Inflammatory macrophage (primary cell): Measurements from ENCODE around the gene CEP70.
"Not testable (repeated sequence)": the region's sequence is repeated elsewhere in the genome, so short reads cannot be mapped to it uniquely, and the experiment has no call there.

Experiments
- DNase-seq, 2 donors: peaks; one replicate each; pipeline ENCODE4 v3.0.0-alpha.2; 2020 to 2022

Gene CEP70

DNA sequence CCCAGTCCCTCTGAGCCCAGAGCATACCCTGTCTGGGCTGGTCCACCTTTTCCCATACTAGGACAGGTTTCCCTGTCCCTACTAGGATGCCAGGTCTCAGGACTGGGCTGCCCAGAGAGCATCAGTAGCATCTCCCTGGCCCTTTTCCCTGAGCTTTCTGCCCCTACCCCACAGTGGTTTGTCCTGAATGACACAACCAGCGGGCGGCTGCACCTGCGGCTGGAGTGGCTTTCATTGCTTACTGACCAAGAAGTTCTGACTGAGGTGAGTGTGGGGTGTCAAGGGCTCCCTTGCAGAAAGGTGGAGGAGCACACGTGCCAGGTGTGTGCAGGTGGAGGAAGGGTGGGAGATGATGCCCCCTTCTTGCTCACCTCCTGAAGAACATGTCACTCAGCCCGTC is 126.1 kb downstream of the CEP70 start:
- no peak for DNase-seq

DNA sequence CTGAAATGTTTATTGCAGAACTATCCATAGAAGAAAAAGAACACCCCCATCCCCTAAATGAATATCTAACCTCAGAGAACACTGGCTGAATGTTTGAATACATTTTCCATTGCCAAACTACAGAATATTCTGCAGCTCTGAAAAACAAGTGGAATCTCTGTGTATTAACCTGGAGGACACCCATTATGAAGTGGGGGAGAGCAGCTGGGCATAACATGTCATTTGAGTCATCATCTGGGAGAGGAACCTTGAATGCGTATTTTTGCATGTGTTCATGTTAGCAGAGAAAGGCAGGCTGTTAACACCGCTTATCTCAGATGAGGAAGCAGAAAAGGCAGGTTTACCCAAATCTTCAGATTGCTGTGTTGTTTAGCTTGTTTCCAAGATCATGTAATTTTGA is 128.1 kb downstream of the CEP70 start:
- DNase-seq = no peak

DNA sequence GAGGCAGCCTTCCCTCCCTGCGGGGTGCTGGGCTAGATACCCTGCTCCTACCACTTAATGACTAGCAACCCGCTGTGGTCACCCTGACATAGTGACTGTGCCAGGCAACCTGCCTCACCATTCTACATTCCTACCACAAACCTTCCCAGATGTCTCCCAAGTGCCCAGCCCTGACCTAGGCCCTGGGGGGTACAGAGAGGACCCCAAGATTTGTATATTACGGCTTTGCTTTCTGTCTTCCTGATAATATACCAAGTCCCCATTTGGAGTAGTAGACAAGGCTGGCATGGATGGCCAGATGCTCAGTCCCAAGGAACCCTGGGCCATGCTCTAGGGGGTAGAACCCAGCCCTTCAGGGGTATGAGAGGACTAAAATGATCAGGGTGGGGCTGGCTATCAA is 128.6 kb downstream of the CEP70 start:
- DNase-seq = no peak

DNA sequence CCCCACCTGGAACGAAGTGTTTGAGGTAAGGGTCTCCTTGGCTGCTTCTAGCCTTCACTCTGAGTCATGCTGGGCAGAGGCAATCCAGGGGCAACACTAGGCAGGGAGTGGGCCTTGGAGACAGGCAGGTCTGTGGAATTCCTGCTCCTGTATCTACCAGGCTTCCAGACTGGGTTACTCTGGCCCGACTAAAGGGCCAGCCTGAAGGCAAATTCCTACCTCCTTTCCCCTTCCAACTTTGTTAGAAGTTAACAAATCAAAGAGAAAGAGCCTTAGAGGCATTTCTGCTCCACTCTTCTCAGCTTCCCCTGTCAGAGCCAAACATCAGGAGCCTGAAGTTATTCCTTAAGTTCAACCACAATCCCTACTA is 129.6 kb downstream of the CEP70 start:
- DNase-seq = no peak

DNA sequence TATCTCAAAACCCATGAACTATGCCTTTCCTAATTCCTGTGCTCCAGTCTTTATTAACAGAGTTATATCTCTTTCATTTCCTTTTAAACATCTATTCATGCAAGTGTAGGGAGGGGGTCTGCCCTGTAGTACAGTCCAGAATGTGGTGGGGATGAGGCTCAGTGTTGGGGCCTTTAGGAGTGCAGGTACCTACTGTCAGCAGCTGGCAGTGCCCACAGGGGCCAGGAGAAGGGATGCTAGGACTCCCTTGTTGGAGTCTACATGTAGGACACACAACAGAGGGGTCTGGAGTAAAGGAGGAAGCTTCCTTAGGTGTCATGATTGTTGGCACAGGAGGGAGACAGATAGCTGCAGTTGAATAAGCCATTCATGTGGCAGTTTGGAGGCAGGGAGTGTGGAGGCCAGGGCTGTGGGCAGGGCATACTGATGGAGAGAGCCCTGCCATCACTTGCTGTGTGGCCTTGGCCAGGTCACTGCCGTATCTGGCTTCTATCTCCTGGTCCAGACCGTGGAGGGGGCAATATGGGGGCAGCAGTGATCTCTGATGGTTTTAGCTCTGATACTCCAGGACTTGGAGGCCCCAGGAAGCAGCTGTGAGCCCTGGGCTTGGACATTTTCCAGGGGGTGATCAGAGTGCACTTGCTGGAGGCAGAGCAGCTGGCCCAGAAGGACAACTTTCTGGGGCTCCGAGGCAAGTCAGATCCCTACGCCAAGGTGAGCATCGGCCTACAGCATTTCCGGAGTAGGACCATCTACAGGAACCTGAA is 130.2 kb downstream of the CEP70 start:
- DNase-seq = no peak

DNA sequence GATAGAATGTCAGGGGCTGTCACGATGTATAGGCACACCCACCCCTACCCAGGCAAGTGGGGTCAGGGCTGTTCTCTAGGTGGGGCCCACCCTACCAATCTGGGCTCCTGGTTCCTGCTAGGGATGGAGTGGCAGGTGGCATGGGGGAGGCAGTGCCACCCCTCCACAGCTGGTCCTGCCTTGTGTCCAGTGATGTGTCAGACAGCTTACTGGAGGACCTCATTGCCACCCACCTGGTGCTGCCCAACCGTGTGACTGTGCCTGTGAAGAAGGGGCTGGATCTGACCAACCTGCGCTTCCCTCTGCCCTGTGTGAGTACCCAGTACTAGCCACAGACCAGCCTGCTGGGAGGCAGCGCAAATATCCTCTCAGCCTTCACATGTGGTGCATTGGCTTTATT is 132.2 kb downstream of the CEP70 start:
- no peak for DNase-seq

DNA sequence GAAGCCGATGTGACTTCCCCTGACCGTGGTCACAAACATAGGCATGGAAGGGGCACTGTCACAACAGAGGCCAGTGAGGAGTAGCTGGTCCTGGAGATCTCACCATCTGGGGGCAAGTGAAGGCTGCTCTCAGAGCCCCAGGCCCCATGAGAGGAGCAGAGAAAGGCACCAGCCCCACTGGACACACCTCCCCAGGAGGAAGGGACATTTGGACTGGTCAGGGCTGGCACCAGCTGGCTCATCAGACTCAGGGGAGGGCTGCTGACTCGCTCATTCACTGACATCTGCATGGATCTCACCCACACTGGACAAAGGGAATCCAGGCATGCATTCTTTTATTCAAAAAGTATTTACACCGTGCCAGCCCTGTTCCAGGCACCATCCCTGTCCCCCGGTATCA is 132.8 kb downstream of the CEP70 start:
- no peak for DNase-seq

DNA sequence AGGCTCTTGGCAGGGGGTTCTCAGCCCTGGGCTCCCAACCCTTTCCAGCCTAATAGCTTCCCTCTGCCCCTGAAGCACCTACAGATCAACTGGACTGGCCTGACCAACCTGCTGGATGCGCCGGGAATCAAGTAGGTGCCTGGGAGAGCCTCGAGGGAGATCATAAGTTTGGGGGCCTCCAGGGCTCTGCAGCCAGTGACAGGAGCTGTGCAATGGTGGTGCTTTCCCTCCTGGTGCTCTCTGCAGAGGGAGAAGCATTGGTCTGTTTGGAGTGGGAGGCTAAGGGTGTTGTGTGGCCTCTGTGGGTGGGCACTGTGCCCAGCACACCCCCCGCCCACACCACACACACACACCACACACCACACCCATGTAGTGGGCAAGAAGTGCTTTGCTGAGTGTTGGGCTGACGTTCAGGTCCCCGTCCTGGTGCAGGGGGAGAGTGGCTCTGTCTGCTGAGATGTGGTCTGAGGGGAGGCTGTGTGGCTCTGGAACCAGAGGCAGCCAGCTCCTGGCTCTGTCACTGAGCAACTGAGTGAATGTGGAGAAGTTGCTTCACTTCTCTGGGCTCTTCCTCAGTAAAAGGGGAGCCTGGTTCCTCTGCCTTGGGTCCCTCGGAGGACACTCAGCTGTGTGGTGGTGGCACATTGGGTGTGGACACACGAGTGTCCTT is 133.4 kb downstream of the CEP70 start:
- peak; percentile 27 to 28 for DNase-seq

DNA sequence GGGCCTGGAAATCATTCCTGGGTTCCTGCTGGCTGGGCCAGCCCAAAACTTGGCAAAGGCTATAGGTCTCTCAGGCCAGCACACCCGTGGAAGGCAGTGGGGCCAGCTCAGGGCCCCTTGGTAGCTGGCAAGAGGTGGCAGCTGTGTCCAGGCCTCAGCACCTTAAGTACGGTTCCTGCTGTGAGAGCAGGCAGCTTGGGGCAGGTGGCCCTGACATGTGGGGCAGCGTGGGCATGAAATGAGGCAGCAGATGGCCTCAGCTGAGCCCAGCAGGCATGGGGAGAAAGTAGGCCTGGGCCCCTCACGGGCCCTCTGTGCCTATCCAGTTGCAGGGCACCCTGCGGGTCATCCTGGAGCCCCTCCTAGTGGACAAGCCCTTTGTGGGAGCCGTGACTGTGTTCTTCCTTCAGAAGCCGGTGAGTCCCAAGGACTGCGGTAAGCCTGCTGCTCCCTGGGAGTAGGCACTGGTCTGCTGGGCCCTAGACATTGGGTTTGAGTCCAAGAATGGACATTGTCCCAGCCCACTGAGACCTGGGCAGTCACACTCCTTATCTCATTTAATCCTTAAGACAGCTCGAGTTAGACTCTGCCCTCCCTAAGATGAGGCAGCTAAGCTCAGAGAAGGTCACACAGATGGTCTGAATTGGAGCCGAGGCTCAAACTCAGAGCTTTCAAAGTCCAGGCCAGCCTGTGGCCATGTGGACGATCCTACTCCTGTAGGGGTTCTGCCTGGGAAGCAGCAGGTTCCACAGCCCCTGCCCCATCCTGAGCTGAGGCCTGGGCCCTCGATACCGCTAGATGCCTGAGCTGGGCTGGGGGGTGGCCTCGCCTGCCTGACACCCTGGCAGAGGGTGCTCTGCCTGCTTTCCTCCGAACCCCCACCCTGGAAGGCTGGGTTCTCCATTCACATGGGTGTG is 134.2 kb downstream of the CEP70 start:
- DNase-seq = no peak

DNA sequence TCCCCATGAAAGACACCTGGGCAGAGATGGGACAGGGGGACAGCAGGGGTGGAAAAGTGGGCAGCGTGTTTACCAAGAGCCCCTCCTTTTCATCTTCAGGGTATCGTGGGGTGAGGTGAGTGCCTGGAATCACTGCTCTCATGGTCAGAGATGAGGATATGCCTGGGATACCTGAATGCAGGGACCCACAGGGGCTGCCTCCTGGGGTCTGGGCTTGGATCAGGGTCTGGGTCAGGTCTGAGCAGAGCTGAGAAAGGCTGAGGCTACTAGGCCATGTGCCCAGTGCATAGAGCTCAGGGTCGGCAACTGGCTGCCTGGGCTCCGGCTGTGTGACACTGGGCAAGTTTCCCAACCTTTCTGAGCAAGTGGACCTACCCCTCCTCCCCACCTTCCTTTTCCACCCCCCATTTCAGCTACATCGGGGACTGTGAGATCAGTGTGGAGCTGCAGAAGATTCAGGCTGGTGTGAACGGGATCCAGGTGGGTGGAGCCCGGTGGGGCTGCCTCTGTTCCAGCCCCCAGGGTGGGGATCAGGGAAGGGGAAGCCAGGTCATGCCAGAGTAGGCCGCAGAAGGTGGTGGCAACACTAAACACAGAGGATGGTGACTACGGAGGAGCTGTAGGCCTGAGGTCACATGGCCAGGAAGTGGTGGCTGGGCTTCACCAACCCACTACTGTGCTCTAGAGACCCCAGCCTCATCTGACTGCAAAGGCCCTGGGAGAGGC is 135.1 kb downstream of the CEP70 start:
- no peak for DNase-seq

DNA sequence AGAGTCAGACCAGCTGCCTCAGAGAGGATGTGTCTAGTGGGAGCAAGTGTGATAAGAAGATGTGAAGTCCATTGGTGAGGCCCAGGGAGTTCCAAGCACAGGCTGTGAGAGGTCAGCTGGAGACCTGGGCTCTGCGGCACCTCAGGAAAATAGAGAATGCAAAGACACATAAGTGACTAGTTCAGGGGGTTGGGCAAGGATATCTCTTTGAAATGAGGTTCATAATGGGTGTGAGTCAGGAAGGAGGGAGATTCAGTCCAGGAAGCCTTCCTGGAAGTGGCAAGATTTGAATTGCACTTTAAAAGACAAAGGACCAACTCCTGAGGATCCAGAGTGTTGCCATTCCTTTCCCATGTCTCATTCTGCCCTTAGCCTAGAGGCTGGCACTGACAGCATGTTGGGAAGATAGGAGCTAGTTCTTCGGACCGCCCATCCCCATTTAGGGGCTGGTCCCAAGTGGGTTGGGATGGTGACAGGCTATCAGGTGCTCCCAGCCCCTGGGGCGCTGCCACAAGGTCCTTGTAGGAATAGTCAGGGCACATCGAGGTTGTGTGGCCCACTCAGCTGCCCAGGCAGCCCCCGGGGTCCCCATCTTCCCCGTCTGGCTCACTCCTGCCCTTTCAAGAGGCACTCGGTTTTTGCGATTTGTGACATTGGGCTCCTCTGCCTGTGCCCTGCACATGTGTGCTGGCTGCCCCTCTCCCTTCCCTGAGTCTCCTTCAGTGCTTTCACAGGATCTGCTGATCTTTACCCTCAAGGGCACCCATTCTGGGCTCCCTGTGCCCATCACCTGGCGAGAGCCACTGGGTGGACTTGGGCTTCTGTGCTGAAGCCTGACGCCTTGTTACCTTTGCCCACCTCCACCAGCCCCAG is 136.0 kb downstream of the CEP70 start:
- no peak for DNase-seq

DNA sequence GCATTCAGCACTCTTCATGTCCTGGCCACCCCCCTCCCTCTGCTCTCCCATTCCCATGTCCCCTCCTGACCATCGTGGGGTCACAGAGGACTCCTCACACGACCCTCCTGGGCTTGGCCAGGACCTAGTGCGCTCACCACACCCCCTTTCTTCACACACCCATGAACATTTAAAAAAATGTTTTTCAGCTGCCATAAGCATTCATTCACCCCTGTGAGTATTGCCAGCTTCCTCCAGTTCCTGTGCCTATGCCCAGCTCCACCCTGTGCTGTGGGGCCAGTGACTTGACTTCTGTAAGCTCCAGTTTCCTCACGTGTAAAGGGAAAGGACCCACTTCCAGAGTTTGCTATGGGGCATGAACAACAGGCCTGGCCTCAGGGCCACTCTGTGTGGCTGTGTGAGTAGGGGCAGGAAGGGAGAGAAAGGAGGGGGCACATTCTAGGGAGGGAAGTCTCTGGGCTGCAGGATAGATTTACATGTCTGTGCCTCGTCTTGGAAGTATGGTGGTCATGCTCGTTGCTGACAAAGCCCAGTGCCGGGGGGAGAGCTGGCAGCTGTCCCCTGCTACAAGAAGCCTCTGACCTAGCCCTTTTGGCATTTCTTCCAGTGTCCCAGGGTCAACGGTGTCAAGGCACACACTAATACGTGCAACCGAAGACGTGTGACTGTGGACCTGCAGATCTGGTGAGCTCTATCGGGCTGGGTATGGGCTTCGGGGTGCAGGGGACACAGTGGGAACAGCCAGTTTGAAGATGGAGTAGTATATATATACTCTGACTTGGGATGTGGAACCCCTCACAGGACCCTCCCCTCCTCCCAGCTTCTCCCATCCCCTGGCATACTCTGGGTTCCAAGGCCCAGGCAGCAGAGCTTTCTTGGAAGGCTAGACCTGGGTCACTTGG is 136.8 kb downstream of the CEP70 start:
- no peak for DNase-seq

DNA sequence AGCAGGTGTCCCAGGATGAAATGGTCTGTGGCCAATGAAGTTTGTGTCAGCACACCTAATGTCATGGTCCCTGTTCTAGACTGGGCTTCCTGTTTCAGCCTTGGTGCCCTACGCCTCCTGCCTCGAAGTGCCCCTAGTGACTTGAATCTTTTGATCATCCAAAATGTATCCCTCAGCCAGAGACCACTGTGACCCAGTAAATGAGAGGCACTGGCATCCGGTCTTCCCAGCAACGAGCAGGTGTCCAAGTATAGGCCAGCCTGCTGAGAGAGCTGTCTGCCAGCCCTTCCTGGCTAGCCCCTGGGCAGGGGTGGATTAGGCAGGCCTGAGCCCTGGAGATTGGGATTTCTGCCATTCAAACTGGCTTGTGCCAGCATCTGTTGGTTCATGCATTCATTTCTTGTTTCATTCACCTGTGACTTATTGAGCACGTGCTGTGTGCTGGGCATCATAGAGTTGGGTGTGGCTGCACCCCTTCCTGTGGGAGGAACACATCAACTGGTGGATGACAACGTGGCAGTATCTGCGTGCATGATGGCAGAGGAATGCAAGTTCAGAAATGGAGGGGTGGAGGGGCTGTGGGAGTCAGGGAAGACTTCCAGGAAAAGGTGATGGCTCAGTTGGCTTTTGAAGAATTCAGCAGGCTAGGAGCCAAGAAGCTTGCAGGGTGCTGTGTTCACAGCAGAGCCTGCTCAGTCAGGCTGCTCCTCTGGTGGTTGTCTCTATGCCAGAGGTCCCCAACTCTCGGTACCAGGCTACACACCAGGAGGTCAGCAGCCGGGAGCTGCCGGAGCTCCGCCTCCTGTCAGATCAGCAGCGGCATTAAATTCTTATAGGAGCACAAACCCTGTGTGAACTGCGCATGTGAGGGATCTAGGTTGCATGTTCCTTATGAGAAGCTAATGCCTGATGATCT is 138.0 kb downstream of the CEP70 start:
- DNase-seq = no peak

DNA sequence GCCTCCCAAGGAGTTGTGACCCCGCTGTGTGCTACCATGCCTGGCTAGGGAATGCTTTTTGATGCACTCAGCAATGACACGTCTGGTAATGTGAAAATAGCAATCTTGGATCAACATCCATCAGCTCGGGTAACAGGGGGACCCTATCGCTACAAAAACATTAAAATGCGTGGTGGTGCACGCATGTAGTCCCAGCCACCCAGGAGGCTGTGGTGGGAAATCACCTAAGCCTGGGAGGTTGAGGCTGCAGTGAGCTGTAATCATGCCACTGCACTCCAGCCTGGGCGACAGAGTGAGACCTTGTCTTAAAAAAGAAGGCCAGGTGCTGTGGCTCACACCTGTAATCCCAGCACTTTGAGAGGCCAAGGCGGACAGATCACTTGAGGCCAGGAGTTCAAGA is 140.1 kb downstream of the CEP70 start:
- not testable (repeated sequence) for DNase-seq

DNA sequence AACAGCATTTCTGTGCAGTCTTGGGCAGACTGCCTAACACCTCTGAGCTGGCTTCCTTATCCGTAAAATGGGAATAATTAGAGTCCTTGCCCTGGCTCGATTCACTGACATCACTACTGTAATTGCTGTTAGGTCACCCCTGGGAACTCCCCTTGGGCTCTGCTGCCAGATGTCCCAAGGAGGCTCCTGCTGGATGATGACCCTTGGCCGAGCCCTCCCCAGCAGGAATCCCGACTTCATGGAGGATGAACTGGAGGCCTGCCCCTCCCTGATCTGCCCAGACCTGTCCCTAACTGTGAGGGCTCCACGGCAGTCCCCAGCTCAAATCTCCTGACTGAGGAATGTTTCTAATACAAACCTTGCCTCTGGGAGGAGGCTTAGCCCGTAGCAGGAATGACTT is 141.6 kb downstream of the CEP70 start:
- DNase-seq = no peak

DNA sequence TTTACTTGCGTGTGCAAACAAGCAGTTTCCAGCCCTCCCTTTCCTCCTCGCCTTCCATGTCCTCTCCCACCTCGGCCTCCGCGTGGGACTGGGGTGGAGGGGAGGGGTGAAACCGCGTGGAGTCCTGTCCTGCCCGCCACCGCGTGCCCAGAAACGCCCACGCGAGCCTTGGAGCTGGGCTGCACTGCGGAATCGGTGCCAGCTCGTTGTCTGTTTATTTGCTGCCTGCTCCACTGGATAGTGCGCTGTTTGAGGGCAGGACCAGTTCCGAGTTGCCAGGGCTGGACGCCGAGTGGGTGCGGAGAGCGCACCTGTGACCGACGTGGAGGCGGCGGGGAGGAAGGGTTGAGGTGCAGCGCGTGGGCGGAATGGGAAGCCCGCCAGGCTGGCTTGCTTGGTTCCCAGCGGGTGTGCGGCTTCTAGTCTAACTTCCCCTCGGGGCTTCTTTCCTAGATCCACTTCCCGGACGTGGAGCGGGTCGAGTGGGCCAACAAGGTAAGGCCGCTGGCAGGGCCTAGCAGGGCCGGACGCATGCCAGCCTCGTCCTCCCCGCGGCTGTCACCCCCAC is 142.4 kb downstream of the CEP70 start:
- no peak for DNase-seq

DNA sequence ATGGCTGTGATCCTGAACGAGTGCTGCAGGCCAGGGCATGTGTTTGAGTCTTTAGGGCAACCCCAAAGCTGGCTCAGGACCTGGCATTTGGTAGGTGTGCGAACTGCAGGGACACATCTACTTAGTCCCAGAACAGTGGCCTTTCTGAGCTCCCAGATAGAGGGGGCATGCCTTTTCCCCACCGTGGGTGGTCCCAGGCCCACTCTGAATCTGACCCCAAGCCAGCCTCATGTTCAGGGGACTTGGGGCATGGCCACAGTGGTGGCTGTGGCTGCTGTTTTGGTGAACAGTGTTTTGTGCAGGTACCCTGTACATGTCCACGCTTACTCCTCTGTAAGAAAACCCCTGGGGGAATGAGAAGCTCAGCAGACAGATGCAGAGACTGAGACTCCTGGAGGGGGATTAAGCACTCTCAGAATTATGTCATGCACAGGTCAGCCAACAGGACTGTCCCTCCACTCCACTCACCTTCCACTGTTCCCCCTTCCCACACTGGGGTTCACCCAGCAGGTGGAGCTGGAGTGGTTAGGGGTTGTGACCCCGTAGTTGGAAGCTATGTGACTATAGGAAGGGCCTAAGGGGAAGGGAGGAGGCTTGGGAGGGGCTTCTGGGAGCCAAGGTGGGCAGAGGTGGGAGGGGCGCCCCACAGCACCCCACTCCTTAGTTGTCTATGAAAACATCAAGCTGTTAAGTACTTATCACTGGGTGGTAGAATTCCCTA is 143.2 kb downstream of the CEP70 start:
- no peak for DNase-seq

DNA sequence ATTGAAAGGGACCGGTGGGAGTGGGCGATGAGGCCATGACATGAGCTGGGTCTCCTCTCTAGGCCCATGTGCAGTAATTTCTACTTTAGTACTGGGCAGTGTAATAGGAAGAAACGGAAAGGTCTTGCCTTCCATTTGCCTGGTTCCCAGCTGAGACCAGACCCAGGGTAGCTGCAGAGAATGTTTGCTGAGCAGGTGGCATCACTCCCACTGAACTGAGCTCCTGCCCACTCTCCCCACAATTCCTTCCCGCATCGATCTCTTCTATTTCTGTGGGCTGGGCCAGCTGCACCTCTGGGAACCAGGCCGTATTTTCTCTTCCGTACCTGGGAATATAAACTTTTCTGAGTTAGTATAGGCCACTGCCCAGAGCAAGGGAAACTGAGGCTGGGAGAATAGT is 143.9 kb downstream of the CEP70 start:
- DNase-seq = no peak

DNA sequence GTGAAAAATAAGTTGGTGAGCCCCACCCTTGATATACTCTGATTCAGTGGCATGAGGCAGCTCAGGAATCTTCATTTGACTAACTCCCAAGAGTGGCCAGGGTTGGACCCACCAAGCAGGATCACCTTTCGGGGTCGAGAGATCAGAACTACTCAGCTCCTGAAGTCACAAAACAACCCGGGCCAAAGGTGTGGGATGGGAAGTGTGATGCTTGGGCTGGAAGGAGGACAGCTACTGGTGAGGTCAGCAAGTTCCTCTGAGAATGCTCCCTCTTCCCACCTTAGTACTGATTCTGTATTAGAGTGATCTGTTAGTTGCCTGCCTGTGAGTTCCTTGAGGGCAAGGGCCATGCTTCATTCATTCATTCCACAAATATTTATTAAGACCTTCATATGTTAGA is 144.6 kb downstream of the CEP70 start:
- DNase-seq = no peak
